ENCODE results near the gene YTHDC1.

The YTHDC1 gene

DNA sequence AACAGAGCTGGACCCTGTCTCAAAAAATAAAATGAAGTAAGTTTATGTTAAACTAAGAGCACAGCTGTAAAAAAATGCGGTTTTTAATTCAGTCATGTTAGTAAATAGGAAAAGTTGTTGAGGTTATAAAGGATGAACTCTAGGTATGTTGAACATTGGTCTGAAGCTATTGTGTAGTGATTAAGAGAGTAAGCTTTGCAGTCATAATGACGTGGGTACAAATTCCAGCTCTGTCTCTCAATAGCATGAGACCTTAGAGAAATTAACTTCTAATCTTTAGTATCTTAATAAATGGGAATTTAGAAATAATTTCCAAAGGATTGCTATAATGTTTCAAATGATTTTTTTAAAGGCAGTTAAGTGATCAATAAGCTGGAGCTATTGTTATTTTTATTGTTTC lies 2.9 kb upstream of the YTHDC1 start:
- no peak for DNase-seq

GRCh38 chr4:68349279-68349648 lies 626 bp downstream of the YTHDC1 start:
- DNase-seq: no peak

DNA sequence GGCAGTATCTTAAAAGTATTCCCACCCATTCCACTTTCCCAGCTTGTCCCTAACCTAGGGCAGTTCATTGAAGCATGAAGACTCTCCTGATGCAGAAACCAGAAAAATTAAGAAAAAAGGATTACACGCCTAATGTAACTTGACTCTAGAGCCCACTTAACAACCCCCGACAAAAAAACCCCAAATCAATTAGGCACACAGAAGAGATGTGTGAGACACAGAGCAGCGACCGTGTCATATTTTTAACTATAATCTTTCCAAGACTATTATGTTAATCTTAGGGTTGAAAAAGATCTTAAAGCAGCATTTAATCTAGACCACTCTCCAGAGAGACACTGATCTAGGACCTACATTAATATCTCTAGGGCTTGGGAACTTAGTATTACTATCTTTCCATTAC lies 1.3 kb downstream of the YTHDC1 start:
- no peak for DNase-seq

- no peak for DNase-seq
These were observed 2.0 kb downstream of the YTHDC1 start for GRCh38 chr4:68347845-68348244.

- no peak for DNase-seq
These were observed 3.4 kb downstream of the YTHDC1 start for GRCh38 chr4:68346461-68346860.

DNA sequence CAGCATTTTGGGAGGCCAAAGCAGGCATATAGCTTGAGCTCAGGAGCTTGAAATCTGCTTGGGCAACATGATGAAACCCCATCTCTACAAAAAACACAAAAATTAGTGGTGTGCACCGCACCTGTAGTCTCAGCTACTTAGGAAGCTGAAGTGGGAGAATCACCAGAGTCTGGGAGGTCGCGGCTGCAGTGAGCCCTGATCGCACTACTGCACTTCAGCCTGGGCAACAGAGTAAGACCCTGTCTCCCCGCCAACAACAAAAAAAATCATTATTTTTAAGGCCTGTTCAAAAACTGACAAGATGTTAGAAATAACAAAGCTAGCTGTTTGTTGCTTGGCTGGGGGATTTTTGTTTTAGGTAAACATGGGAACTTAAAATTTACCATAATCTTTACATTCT lies 5.1 kb downstream of the YTHDC1 start:
- DNase-seq: no peak

DNA sequence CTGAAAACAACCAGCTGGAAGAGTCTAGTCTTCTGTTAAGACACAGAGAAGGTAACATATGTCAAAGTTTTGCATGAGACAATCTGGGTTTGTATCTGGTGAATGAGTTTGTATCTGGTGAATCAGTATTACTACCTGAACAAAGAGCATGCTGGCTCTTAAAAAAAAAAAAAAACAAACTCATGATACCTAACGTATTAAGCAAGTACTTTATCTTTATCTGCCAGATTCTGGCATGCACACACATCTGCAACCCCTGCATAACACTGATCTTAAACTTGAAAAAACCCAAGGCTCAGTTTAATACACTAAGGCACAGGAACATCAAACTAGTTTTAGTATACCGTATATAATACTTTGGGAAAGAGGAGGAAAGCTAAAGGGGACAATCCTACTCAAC lies 5.8 kb downstream of the YTHDC1 start:
- no peak for DNase-seq

GRCh38 chr4:68342134-68342533 lies 7.8 kb downstream of the YTHDC1 start:
- DNase-seq: no peak

- no peak for DNase-seq
These were observed 11.3 kb downstream of the YTHDC1 start for GRCh38 chr4:68338625-68339024.

GRCh38 chr4:68337522-68337921 lies 12.4 kb downstream of the YTHDC1 start:
- no peak for DNase-seq

- no peak for DNase-seq
These were observed 12.9 kb downstream of the YTHDC1 start for GRCh38 chr4:68337004-68337403.

DNA sequence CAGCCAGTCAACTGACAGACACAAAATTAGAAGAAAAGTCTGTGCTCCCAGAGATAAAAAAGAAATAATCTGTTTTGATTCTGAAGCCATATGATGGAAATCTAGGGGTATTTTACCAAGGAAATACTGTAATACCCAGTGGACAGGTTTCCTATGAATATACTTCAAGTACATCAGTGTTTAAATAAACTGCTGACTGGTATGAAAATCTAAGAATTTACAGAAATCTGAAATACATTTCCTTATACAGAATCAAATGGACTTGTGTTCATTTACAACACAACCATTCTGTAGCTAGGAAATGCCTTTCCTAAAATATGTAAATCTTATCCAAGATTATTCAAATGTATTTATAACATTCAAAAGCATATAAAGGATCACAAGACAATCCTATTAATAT lies 13.4 kb downstream of the YTHDC1 start:
- DNase-seq: no peak

GRCh38 chr4:68326141-68326540 lies 23.7 kb downstream of the YTHDC1 start:
- no peak for DNase-seq

DNA sequence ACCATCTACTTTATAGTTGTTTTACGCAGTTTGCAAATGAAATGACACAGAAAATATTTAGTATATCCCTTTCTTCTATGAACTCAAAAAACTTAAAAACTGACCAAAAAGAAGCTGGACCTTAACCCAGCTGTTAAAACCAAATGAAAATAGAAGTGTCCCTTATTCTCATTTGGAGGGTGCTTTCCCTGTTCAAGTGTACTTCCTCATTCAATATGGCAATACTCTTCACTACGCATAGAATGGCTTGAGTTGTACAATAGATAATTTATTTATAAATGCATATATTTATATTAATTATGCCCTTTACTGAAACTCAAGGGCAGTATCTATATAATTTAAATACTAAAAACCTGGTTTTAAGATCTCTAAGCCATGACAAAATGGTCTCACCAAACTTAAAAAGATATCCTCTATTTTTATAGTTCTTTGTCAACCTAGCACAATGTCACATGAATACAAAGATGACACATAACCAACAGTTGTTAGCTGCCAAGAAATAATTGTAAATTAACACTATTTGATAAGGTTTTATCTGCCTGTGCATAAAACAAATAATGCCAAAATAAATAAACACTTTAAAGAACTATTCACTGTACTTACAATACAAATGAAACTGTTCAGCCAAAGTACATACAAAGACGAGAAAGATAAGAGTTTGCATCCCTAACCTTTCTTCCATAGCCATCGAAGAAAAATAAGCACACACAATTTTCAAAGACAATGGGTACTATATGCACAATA lies 25.2 kb downstream of the YTHDC1 start:
- DNase-seq: no peak

DNA sequence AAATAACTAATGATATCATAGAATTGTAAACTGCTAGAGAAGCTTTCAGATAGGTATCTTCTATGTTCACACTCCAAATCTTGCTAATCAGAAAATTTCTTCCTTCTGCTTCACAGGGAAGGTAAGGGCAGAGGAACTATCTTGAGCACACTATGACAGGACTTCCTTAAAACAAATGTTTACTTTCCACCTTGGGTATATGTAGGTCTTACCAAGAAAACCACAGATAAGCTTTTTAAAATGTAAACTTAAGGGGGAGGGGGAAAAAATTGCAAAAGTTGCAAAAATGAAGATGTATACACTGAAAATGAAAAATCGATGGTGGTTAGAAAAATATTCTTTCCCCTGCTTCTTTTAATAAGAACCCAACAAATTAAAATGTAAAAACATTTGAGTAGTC lies 30.9 kb downstream of the YTHDC1 start:
- DNase-seq: no peak

DNA sequence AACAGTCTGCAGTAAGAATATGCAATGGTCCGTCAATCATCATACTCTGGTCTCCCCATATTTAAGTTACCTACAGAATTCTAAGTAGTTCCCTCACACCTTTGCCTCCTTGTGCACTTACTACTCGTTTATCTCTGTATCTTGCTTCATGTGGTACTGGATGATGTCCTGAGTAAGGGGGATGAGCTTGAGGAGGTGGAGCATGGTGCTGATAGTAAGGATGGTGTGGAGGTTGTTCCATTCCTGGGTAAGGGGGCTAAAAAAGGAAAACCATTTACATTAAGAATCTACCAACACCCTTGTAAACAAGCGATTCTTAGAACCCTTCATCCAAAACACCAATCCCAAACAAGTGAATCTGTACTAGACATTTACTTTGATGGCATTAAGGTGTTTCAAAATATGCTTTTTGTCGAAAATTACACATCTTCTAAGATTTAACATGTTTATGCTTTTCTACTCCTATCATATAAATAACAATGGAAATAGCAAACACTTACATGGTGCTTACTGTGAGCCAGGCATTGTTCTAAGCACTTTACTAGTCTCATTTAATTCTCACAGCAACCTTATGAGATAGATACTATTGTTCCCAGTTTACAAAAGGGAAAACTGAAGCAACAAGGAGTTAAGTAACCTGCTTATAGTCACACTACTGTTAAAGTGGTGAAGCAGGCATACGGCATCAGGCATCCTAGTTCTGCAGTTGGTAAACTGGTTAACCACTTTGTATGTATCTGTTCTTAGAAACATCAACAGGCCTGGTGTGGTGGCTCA lies 33.5 kb downstream of the YTHDC1 start:
- no peak for DNase-seq

DNA sequence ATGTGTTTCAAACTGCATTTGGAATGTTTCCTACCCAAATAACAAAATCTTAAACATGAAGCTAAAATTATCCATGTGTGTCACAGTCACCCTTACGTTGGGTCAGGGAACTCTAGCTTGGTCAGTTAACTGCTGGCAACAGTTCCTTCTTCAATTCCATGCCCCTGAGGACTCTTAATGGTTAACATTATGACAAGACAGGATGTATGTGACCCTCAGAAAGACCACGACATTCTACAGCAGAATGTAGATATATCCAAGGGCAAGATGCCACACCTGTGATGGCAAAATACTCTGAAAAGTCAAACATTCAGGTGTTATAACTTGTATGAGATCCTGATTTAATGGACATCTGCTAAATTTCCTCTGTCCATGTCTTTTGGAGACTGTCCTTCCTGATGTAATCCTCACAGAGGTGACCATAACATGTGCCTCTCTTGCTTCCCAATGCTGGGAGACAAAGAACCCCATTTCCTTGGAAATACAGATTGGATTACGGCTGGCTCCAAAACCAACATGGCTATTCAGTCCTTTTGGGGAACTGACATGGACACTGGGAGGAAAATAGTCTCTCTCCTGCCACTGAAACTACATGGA lies 39.1 kb downstream of the YTHDC1 start:
- no peak for DNase-seq

- no peak for DNase-seq
These were observed 45.2 kb downstream of the YTHDC1 start for GRCh38 chr4:68304731-68305130.

- DNase-seq: no peak
These were observed 50.1 kb downstream of the YTHDC1 start for GRCh38 chr4:68299492-68300457.

- DNase-seq: no peak
These were observed 52.8 kb downstream of the YTHDC1 start for GRCh38 chr4:68297137-68297536.

DNA sequence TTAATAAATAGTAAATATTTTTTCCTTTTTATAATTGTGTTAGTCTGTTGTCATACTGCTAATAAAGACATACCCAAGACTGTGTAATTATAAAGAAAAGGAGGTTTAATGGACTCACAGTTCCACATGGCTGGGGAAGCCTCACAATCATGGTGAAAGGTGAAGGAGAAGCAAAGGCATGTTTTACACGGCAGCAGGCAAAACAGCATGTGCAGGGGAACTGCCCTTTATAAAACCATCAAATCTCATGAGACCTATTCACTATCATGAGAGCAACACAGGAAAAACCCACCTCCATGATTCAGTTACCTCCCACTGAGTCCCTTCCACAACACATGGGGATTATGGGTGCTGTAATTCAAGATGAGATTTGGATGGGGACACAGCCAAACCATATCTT lies 58.6 kb downstream of the YTHDC1 start:
- DNase-seq: no peak

DNA sequence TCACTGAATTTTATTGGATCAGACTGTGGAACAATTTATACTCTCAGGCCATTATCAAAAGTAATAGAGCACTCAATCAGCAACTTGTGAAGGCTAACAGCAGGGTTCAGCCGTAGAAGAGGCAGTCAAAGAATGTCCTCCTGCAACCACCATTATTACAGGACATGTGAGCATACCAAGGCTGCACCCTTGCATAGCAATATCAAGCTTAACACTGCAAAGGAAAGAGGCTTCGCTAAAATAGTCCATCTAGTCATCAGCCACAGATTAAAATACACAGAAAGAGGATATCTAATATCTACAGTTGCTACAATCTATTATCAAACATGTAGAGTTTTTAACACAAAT lies 61.5 kb downstream of the YTHDC1 start:
- no peak for DNase-seq

All from activated CD4-positive, alpha-beta T cell treated with anti-CD3 and anti-CD28 coated beads, Interleukin-2, amount 50 U/mL, for 4 hours (primary cell).